Hematopoietic multipotent progenitor cell treated with erythropoietin and hydrocortisone succinate and interleukin-3 and kit ligand, for 6 days (in vitro differentiated cells): ENCODE results near the gene SPTLC2.
"Not testable (repeated sequence)": the region's sequence is repeated elsewhere in the genome, so short reads cannot be mapped to it uniquely, and the experiment has no call there.

Experiments used
- DNase-seq: peaks from one replicate; pipeline ENCODE4 v3.0.0-alpha.2; 2015

SPTLC2 gene

DNA sequence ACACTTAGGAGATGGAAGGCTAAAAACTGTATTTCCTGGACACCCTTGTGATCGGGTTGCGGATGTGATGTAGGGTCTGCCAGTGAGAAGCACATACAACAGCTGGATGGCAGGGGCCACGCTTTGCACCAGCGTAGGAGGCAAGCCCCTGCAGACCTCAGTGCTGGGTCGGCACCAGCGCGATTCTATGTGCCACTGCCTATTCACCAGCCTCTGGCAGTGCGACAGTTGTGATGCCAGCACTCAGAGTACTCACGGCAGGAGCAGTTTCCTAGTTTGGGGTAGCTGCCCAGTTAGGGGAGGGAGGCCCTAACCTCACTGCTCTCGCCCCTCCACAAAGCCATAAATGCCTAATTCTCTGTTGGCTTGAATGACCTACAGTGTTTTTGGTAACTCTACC lies 31.6 kb downstream of the SPTLC2 start:
- no peak for DNase-seq

DNA sequence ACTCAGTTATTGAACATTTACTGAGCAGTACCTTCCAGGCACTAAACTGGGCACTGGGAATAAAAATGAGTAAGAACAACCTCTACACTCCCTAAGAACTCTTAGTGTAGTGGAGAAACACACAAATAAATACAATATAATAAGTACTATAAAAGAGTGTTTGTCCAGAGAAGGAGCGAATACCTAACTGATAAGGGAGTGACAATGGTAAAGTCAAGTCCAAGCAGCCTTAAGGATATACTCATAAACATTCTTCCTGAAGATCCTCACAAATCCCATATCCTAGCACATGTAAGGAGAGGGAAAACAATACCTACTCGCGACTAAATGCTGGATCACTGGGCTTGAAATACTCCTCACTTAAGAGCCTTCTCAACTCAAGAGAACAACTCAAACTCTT lies 32.8 kb downstream of the SPTLC2 start:
- DNase-seq = no peak

- no peak for DNase-seq
Measured at GRCh38 chr14:77582511-77582910, 33.9 kb downstream of the SPTLC2 start.

DNA sequence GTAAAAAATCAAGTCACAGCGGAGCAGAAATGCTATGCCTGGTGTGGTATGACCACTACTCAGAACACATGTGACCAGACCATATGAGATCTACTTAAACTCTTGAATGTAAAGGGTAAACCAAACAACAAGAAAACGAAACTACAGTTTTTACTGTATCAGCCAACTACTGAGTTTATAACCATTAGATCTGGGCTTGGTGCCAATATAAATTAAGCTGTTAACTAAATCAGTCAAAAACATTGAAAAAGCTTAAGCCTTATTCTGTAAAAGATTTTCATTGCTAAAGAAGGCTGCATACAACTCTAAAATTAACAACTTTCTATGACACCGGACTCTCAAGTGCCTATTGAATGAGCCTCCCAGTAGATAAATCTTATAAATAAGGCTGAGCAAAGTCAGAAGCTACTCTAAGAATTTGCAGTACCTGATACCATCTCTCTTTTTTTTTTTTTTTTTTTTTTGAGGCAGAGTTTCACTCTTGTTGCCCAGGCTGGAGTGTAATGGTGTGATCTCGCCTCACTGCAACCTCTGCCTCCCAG lies 35.4 kb downstream of the SPTLC2 start:
- peak; percentile 88 for DNase-seq

DNA sequence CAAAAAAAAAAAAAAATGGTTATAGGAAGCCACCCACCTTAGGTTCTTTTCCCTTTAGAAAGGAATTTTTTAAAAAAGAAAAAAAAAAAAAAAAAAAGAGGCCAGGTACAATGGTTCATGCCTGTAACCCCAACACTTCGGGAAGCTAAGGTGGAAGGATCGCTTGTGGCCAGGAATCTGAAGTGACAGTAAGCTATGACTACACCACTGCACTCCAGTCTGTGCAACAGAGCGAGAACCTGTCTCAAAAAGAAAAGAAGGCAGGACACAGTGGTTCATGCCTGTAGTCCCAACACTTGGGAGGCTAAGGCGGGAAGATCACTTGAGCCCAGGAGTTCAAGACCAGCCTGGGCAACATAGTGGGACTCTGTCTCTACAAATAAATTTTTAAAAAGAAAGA lies 36.0 kb downstream of the SPTLC2 start:
- DNase-seq = no peak

DNA sequence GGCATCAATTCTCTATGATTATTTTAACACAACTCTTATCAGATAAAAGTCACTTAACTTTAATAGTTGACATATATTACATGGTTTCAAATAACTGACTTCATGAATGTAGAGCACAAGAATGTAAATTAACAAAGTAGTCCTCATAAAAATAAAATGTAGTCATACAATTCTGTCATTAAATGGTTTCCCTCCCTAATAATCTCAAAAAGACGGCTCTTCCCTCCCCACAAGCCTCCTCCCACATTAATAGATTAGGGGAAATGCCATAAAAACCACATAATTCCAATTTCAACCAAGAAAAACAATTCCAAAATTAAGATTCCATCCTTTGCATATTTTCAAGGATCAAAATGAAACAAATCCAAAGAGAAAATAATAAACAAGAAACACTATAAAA lies 36.7 kb downstream of the SPTLC2 start:
- no peak for DNase-seq

- no peak for DNase-seq
Measured at GRCh38 chr14:77579065-77579464, 37.4 kb downstream of the SPTLC2 start.

GRCh38 chr14:77574446-77575115 lies 41.9 kb downstream of the SPTLC2 start:
- DNase-seq = no peak

DNA sequence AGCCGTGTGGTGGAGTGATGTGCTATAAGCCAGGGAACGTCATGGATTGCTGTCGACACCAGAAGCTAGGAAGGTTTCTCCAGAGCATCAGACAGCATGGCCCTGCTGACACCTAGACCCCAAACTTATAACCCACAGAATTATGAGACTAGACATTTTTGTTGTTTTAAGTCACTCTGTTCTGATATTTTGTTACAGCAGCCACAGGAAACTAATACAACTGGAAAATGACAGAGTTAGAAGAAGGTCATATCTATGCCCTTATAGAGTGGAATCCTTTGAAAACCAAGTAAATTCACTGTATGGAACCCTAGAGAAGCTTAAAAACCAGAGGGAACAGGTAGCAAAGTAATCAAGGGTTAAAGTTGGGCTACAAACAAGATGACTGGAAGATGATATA lies 42.5 kb downstream of the SPTLC2 start:
- no peak for DNase-seq

GRCh38 chr14:77570706-77571268 lies 45.6 kb downstream of the SPTLC2 start:
- DNase-seq = peak; percentile 40

GRCh38 chr14:77565994-77566305 lies 50.5 kb downstream of the SPTLC2 start:
- no peak for DNase-seq

- DNase-seq = peak; percentile 54
Measured at GRCh38 chr14:77565289-77565993, 51.0 kb downstream of the SPTLC2 start.

DNA sequence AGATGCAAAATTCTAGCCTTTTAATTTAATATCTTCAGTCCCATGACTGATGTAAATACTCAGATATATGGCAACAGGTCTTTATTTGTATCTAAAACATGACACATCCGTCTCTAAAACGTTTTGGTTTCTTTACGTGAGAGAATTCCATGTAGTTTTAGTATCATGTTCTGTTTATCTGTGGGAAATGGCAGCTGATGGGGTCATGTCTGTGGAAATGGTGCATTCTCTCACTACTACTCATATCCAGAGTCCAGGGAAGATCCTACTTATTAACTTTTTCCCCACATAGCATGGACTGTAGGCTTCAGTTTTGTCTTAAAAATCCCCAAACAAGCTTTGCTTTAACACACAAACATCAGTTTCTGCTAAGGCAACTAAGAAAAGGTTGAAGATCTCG lies 53.8 kb downstream of the SPTLC2 start:
- no peak for DNase-seq

GRCh38 chr14:77561881-77562280 lies 54.6 kb downstream of the SPTLC2 start:
- no peak for DNase-seq

DNA sequence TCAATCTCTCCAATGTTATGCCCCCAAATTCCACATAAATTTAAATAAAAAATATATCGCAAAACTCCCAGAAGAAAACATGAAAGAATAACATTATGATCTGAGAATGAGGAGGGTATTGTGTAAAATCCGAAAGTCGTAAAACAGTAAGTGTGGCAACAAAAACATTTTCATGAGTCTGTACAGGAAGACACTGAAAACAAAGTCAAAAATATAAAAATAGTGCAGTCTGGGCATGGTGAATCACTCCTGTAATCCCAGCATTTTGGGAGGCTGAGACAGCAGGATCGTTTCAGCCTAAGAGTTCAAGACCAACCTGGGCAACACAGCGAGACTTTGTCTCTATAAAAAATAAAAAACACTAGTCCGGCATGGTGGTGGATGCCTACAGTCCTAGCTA lies 57.1 kb downstream of the SPTLC2 start:
- no peak for DNase-seq

GRCh38 chr14:77557391-77557790 lies 59.0 kb downstream of the SPTLC2 start:
- DNase-seq = peak; percentile 36

GRCh38 chr14:77556946-77557345 lies 59.5 kb downstream of the SPTLC2 start:
- peak; percentile 66 for DNase-seq

DNA sequence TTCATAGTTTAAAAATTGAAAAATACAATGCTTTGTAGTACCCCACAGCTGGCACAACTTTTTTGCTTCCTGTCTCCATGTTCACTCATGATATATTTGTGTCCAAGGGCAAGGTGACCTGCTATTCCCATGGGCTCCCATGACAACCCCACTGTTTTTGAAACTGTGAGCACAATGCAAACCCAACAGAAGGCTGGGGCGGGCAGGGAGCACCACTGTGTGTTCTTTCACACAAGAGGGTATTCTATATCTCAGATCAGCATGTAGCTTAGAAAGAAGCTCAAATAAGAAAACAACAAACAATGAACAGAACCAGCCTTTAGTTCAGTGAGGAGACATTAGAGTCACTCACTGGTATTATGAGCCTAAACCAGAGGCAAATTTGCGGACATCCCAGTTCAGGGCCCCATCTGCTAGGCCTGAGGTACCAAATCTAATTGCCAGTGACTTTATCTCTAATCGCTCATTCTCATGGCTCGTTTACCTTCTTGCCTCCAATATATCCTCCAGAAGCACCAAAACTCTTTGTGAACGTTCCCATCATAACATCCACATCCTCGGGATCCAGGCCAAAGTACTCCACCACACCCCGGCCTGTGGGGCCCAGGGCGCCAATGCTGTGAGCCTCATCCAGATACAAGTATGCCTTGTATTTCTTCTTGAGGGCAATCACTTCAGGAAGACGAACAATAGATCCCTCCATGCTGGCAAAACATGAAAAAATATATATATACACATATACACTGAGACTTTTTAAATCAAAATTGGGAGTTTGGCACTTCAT lies 61.4 kb downstream of the SPTLC2 start:
- DNase-seq = no peak

GRCh38 chr14:77554207-77554606 lies 62.2 kb downstream of the SPTLC2 start:
- no peak for DNase-seq

- no peak for DNase-seq
Measured at GRCh38 chr14:77549451-77549850, 67.0 kb downstream of the SPTLC2 start.

DNA sequence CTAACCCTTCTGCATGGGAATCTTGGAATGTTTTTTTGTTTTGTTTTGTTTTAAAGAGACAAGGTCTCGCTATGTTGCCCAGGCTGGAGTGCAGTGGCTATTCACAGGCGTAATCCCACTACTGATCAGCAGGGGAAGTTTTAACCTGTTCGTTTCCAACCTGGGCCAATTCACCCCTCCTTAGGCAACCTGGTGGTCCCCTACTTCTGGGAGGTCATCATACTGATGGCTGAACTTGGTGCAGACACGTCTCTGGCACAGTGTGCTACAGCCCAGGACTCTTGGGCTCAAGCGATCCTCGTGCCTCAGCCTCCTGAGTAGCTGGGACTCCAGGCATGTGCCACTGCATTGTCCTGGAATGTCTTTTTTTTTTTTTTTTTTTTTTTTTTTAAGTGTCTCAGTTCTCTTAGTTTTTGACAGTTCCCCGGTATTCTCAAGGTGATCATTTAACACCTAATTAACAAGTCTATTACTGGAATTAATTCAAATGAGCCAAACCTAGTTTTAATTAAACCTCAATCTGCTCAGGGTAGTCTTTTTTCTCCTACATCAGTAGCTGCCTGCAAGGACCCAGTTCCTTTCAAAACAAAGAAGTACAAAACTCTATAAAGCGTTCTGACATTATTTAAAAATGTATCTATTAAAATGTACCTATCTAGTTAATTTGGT lies 68.8 kb downstream of the SPTLC2 start:
- DNase-seq = no peak

DNA sequence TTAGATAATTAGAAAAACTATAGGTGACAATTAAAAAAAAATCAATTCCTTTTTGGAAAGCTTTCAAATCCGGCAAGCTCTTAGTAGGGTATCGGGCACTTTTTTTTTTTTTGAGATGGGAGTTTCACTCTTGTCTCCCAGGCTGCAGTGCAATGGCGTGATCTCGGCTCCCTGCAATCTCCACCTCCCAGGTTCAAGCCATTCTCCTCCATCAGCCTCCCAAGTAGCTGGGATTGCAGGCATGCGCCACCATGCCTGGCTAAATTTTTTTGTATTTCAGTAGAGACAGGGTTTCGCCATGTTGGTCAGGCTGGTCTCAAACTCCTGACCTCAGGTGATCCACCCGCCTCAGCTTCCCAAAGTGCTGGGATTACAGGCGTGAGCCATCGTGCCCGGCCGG lies 71.3 kb downstream of the SPTLC2 start:
- DNase-seq = not testable (repeated sequence)

- DNase-seq = no peak
Measured at GRCh38 chr14:77544571-77544970, 71.9 kb downstream of the SPTLC2 start.
